Stimulated activated CD8-positive, alpha-beta memory T cell treated with anti-CD3 and anti-CD28 coated beads, Interleukin-12 subunit alpha, Interleukin-12 subunit beta, amount 100 ng/mL, for 4 hours (primary cell): ENCODE results near the gene SP9.
"Not testable (repeated sequence)": the region's sequence is repeated elsewhere in the genome, so short reads cannot be mapped to it uniquely, and the experiment has no call there.

ENCODE experiments used
- DNase-seq: peaks from one replicate; pipeline ENCODE4 v3.0.0-alpha.2; 2020; ENCODE audit warnings: low read depth

SP9 gene

DNA sequence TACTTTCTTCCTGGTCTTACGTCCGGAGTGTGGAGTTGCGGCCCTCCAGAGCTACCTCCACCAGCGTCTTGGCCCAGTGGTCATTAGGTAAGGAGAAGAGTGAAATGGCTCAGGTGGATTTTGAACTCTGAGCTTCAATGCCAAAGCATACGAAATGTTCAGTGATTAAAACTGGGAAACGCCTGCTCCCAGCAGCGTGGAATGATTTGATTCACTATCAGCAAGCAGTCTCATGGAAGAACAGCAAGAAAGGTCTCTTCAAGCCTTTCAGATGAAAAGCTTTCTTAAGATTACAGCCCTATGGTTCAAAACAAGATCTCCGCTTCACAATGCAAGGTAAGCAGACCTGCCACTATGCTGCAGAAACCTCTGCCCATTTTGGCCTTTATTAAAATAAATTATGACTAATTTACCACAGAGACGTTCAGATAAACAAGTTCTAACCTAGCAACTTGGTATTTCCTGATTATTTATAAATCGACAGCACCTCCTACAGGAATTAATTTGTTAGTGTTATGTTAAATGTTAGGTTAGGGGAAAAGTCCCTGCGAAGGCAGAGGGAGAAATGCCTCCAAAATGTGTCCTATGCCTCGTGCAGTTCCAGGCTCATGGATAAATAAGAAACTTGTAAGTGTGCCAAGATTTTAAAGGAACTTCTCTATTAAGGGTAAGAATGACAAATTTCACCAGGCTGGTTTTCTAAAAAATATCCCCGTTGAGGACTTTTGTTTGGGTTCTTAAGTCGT lies 10.1 kb downstream of the SP9 start:
- DNase-seq, result no peak

DNA sequence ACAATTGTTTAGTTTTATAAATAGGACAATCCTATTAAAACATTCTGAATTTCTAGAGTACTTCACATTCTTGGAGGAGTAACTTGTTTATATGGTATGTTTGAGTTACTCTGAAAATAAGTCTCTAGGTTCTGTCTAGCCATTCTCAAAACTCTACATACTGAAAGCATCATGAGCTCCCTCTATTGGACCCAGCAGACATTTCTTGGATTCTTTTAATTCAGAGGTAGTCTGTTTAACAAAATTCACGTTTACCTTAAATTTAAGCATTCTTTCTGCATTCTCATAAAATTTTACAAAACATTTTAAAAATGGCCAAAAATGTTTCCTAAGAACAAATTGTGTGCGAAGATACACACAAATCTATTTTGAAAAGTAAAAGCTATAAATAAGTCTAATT lies 15.3 kb downstream of the SP9 start:
- no peak for DNase-seq

DNA sequence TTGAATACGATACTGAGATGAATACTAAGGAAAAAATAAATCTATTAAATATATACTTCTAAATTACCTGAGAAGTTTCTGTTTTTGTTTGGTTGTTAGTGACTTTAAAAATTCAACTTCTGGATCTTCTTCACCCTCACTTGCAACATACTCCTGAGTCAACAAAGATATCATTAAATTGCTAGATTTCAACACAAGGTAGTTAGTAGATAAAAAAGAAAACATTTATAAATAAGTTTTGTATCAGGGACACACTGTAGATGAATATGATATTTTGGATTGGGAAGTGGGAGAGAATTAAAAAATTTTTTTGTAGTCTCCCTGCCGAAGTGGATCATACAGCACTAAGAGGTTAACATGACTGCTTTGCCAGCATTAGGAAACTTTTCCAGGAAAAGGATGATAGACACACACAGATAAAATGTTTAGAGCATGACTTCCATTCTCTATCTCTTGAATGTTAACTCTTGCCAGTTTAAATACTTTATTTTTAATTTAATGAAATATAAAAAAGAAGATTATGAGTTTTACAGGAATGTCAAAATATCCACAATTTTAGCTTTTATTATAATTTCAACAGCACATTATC lies 15.9 kb downstream of the SP9 start:
- no peak for DNase-seq

DNA sequence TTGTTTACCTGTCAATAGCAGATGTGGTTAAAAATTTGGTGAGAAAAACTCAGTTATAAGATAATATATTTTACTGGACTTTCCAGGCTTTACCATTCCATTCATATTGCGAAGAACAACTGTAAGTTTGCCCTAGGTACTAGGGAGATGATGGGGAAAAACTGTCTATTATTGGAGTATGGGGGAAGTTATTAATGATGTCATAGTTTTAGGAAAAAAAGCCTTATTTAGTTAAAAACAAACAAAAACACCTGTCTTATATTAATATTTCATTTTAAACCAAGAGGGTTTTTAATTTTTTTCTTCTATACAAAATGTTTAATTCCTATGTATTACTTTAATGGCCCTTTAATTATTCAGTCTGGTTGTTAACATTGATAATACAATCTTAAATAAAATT lies 18.2 kb downstream of the SP9 start:
- DNase-seq, result no peak

DNA sequence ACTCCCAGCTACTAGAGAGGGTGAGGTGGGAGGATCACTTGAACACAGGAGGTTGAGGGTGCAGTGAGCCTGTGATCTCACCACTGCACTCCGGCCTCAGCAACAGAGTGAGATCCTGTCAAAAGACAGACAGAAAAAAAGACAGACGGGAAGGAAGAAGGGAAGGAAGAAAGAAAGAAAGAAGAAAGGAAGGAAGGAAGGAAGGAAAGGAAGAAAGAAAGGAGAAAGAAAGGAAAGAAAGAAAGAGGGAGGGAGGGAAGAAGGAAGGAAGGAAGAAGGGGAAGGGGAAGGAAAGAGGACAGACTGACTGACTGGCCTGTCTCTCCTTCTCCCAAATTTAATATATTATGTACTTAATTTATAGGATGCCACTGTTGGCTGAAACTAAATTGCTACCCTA lies 21.6 kb downstream of the SP9 start:
- DNase-seq, result no peak

DNA sequence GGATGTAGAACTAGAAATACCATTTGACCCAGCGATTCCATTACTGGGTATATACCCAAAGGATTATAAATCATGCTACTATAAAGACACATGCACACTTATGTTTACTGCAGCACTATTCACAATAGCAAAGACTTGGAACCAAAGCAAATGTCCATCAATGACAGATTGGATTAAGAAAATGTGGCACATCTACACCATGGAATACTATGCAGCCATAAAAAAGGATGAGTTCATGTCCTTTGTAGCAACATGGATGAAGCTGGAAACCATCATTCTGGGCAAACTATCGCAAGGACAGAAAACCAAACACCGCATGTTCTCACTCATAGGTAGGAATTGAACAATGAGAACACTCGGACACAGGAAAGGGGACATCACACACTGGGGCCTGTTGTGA lies 24.9 kb downstream of the SP9 start:
- not testable (repeated sequence) for DNase-seq

DNA sequence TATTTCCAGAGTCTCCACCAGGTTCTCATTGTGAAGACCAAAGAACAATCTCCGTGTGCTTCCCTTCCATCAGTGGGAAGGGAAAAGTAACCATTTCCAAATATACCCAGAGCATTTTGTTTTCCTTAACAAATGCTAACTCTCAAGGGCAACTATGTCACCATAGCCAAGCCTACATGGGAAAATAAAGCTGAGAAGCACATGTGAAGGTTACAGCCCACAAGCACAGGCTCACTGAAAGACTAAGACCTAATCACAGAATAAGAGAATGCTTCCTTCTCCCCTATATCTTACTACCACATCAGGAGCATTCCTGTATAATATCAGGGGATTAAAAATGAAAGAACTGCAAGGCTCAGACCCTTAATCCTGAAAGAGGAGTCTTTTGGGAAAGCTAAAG lies 28.2 kb downstream of the SP9 start:
- no peak for DNase-seq

DNA sequence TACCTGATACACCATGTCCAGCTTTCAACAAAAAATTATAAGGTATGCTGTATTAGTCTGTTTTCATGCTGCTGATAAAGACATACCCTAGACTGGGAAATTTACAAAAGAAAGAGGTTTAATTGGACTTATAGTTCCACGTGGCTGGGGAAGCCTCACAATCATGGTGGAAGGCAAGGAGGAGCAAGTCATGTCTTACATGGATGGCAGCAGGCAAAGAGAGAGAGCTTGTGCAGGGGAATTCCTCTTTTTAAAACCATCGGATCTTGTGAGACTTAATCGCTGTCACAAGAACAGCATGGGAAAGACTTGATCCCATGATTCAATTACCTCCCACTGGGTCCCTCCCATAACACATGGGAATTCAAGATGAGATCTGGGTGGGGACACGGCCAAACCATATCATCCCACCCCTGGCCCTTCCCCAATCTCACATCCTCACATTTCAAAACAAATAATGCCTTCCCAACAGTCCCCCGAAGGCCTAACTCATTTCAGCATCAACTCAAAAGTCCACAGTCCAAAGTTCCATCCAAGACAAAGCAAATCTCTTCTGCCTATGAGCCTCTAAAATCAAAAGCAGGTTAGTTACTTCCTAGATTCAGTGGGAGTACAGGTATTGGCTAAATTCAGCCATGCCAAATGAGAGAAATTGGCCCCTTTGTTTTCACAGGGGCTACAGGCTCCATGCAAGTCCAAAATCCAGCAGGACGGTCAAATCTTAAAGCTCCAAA lies 28.9 kb downstream of the SP9 start:
- not testable (repeated sequence) for DNase-seq

DNA sequence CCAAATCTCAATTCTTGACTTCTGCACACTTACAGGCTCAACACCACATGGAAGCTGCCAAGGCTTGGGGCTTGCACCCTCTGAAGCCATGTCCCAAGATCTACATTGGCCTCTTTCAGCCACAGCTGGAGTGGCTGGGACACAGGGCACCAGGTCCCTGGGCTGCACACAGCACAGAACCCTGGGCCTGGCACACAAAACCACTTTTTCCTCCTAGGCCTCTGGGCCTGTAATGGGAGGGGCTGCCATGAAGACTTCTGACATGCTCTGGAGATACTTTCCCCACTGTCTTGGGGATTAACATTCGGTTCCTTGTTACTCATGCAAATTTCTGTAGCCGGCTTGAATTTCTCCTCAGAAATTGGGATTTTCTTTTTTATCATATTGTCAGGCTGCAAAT lies 29.9 kb downstream of the SP9 start:
- no peak for DNase-seq

DNA sequence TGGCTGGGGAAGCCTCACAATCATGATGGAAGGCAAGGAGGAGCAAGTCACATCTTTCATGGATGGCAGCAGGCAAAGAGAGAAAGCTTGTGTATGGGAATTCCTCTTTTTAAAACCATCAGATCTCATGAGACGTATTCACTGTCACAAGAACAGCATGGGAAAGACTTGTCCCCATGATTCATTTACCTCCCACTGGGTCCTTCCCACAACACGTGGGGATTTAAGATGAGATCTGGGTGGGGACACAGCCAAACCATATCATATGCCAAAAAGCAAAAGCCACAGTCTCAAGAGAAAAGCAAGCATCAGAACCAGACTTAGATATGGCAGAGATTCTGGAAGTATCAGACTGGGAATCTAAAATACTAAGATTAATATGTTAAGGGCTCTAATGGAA lies 30.8 kb downstream of the SP9 start:
- DNase-seq, result no peak

DNA sequence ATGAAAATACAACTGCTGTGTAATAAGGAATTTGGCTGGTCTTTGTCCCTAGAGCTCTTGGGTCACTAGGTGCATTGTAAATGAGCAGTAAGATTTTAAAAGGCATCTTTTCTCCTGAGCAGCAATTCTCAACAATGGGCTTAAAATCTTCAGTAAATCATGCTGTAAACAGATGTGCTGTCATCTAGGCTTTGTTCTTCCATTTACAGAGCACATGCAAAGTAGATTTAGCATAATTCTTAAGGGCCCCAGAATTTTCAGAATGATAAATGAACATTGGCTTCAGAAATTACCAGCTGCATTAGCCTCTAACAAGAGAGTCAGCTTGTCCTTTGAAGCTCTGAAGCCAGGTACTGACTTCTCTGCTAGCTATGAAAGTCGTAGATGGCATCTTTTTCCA lies 33.9 kb downstream of the SP9 start:
- DNase-seq, result no peak

DNA sequence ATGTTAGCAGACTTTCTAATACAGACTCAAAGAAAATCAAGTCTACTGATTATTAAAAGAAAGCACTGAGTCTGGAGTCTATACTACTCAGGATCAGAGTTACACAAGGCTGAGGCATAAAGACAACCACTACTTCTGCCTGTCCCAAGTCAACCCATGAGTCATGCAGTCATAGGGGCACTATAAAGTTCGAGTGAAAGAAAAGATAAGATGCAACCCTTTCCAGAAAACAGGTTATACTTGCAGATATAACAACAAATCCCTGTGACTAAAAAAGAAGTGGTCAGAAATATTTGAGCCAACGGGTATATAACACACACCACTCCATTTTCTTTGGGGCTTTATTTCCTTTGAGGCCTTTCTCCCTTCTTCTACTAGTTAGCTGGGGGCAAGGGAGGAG lies 42.2 kb downstream of the SP9 start:
- no peak for DNase-seq

DNA sequence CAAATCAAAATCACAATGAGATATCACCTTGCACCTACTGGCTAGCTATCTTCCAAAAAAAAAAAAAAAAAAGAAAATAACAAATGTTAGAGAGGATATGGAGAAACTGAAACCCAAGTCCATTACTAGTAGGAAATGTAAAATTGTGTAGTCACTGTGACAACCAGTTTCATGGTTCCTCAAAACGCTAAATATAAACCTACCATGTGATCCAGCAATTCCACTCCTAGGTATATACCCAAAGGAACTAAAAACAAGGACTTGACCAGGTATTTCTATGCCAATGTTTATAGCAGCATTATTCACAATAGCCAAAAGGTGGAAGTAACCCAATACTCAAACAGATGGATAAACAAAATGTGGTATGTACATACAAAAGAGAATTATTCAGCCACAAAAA lies 49.0 kb downstream of the SP9 start:
- DNase-seq, result no peak

DNA sequence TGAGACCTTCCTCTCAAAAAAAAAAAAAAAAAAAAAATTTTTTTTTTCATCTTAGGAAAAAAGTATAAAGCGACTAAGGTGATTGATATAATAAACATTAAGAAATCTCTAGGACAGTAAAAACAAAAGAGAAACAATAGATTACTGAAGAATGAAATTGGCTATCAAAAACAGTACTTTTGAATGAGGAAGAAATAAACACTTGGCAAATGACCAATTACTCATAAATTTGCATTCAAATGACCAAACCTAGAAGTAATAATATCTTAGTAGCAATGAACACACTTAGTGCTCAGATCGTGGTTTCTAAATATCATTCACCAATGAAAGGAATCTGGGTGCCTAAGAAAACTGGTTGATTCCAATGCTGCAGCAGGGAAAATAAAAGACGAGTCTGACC lies 50.4 kb downstream of the SP9 start:
- DNase-seq, result no peak
